Stimulated activated memory B cell treated with anti-CD40 and anti-IgM and Interleukin-4, amounts not matched to agents 10 μg/mL and 1 μg/mL and 100 μg/mL, for 72 hours (primary cell): ENCODE results near the gene VGLL3.

ENCODE experiments used
- ATAC-seq: fragments of 150-1000 bp; cut with Tn5 transposase; 2 replicates; pipeline ENCODE4 v1.10.0; 2021
- H3K27ac Mint-ChIP-seq: one replicate; pipeline ENCODE4 v1.8.0; 2022; ENCODE audit warnings: mild to moderate bottlenecking, mixed read lengths
- H3K27me3 Mint-ChIP-seq: one replicate; pipeline ENCODE4 v1.8.0; 2022; ENCODE audit warnings: mixed read lengths
- H3K36me3 Mint-ChIP-seq: one replicate; pipeline ENCODE4 v1.8.0; 2022; ENCODE audit warnings: mixed read lengths
- H3K4me1 Mint-ChIP-seq: one replicate; pipeline ENCODE4 v1.8.0; 2022; ENCODE audit warnings: mixed read lengths
- H3K4me3 Mint-ChIP-seq: one replicate; pipeline ENCODE4 v1.8.0; 2022; ENCODE audit warnings: mild to moderate bottlenecking, moderate library complexity, mixed read lengths
- H3K9me3 Mint-ChIP-seq: one replicate; pipeline ENCODE4 v1.8.0; 2022; ENCODE audit warnings: mixed read lengths

VGLL3 gene

DNA sequence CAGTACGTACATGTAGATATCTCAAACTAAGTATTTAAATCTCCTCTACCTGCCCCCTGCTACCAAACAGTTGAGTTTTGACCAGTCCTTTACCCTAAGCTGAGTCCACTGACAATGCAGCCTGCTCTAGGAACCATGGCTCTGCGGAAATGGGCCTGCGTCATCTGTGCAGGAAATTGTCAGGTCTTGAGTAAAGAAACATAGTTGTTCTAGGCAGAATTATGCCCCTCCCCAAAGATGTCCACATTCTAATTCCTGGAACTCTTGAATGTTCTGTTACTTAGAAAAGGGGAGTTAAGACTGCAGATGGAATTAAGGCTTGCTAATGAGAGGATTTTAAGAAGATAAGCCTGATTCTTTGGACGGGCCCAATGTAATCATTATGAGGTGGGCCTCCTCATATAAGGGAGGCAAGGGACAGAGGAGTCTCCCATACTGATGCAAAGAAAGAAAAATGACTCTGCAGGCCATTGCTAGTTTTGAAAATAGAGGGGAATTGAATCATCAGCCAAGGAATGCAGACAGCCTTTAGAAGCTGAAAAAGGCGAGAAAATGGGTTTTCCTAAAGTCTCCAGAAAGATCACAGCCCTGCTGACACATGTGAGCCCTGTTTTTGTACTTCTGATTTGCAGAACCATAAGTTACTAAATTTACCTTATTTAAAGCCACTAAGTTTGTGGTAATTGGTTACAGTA lies 5.5 kb upstream of the VGLL3 start:
- Mint-ChIP-seq H3K4me1 (no peaks in the 10 kb centered on the region), H3K27me3 (peaks cover 15% of the 10 kb centered on the region), H3K27ac (no peak overlapping the region), H3K36me3 (no peaks in the 10 kb centered on the region), H3K4me3 (no peak overlapping the region), H3K9me3 (peaks cover 7% of the 10 kb centered on the region)
- no peak for ATAC-seq

- H3K4me3 Mint-ChIP-seq: no peak overlapping the region
- H3K4me1 Mint-ChIP-seq: no peaks in the 10 kb centered on the region
- H3K9me3 Mint-ChIP-seq: peaks cover 7% of the 10 kb centered on the region
- H3K27ac Mint-ChIP-seq: no peak overlapping the region
- peaks cover 20% of the 10 kb centered on the region for H3K27me3 Mint-ChIP-seq
- ATAC-seq: no peak
- no peaks in the 10 kb centered on the region for H3K36me3 Mint-ChIP-seq
Observed at GRCh38 chr3:86995537-86995936, 4.6 kb upstream of the VGLL3 start.

DNA sequence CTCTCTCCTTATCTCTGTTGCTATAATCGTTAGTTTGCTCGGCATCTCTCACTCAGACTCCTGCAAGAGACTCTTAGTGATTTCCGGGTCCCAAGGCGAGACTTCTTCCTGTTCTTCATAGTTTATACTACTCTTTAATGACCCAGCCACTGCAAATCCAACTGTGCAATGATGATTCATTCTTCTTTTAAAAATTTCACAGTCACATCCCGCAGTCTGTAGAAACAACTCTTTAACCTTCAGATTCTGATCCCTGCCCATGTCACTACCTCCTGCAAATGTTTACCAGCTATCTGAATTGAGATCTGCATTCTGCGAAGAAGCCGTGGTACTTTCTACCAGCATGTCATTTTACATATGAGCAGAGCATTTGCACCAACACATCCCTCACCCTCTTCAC lies 2.8 kb upstream of the VGLL3 start:
- Mint-ChIP-seq H3K4me3 (no peak overlapping the region), H3K27ac (no peak overlapping the region), H3K27me3 (peaks cover 33% of the 10 kb centered on the region), H3K4me1 (no peaks in the 10 kb centered on the region), H3K9me3 (peaks cover 7% of the 10 kb centered on the region), H3K36me3 (no peaks in the 10 kb centered on the region)
- ATAC-seq: no peak

- Mint-ChIP-seq H3K27me3 (peaks cover 33% of the 10 kb centered on the region), H3K4me3 (no peak overlapping the region), H3K27ac (no peak overlapping the region), H3K9me3 (peaks cover 3% of the 10 kb centered on the region), H3K36me3 (no peaks in the 10 kb centered on the region), H3K4me1 (no peaks in the 10 kb centered on the region)
- ATAC-seq: no peak
Observed at GRCh38 chr3:86991840-86992435, 989 bp upstream of the VGLL3 start.

- peaks cover 33% of the 10 kb centered on the region for H3K27me3 Mint-ChIP-seq
- H3K27ac Mint-ChIP-seq: no peak overlapping the region
- ATAC-seq: no peak
- H3K36me3 Mint-ChIP-seq: no peaks in the 10 kb centered on the region
- H3K9me3 Mint-ChIP-seq: peaks cover 3% of the 10 kb centered on the region
- H3K4me3 Mint-ChIP-seq: no peak overlapping the region
- H3K4me1 Mint-ChIP-seq: no peaks in the 10 kb centered on the region
Observed at GRCh38 chr3:86991482-86991815, 500 bp upstream of the VGLL3 start.

- peak; percentile 56 for ATAC-seq
- no peak overlapping the region for H3K4me3 Mint-ChIP-seq
- peaks cover 3% of the 10 kb centered on the region for H3K9me3 Mint-ChIP-seq
- no peaks in the 10 kb centered on the region for H3K36me3 Mint-ChIP-seq
- H3K27ac Mint-ChIP-seq: no peak overlapping the region
- H3K27me3 Mint-ChIP-seq: peaks cover 33% of the 10 kb centered on the region
- no peaks in the 10 kb centered on the region for H3K4me1 Mint-ChIP-seq
Observed at GRCh38 chr3:86990012-86990733, 776 bp downstream of the VGLL3 start.

DNA sequence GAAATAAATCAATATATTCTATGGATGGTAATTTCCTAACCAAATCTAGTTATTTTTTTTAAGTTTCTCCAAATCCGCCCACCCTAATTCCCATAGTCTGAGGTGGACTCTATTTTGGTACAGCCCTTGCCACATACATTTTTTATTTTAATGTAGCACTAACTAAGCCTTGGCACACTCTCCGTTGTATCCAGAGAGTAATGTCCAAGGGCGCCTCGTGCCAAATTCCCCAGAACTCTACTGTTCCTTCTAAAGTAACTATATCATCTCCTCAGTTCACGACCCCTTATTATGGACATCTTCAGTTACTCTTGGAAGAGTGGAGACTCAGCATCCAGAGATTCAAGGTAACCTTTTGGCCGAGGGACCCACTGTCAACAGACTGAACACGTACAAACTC lies 1.3 kb downstream of the VGLL3 start:
- no peak overlapping the region for H3K27ac Mint-ChIP-seq
- H3K9me3 Mint-ChIP-seq: peaks cover 3% of the 10 kb centered on the region
- H3K4me3 Mint-ChIP-seq: no peak overlapping the region
- no peaks in the 10 kb centered on the region for H3K36me3 Mint-ChIP-seq
- ATAC-seq: no peak
- H3K4me1 Mint-ChIP-seq: no peaks in the 10 kb centered on the region
- H3K27me3 Mint-ChIP-seq: peaks cover 33% of the 10 kb centered on the region

GRCh38 chr3:86989006-86989405 lies 1.9 kb downstream of the VGLL3 start:
- no peaks in the 10 kb centered on the region for H3K36me3 Mint-ChIP-seq
- H3K27me3 Mint-ChIP-seq: peaks cover 31% of the 10 kb centered on the region
- no peak overlapping the region for H3K4me3 Mint-ChIP-seq
- ATAC-seq: no peak
- H3K9me3 Mint-ChIP-seq: peaks cover 2% of the 10 kb centered on the region
- no peak overlapping the region for H3K27ac Mint-ChIP-seq
- H3K4me1 Mint-ChIP-seq: no peaks in the 10 kb centered on the region

GRCh38 chr3:86988235-86988634 lies 2.7 kb downstream of the VGLL3 start:
- ATAC-seq: no peak
- Mint-ChIP-seq H3K4me1 (no peaks in the 10 kb centered on the region), H3K4me3 (no peak overlapping the region), H3K27me3 (peaks cover 23% of the 10 kb centered on the region), H3K9me3 (no peaks in the 10 kb centered on the region), H3K36me3 (no peaks in the 10 kb centered on the region), H3K27ac (no peak overlapping the region)

DNA sequence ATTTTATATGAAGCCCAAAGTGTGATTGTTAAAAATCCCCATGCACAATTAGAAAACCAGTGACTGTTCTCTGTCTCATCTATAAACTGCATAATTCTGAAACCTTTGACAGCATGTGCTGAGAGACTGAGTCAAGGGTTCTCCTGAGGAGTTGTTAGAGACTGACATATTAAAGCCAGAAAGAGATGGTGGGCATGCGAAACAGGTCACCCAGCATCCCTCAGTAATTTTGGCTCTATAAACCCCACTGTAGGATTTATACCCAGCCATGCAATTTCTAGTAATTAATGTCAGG lies 3.6 kb downstream of the VGLL3 start:
- Mint-ChIP-seq H3K27ac (no peak overlapping the region), H3K27me3 (peaks cover 21% of the 10 kb centered on the region), H3K9me3 (no peaks in the 10 kb centered on the region), H3K4me1 (no peaks in the 10 kb centered on the region), H3K36me3 (no peaks in the 10 kb centered on the region), H3K4me3 (no peak overlapping the region)
- no peak for ATAC-seq

GRCh38 chr3:86986671-86987420 lies 4.1 kb downstream of the VGLL3 start:
- Mint-ChIP-seq H3K27ac (no peak overlapping the region), H3K4me3 (no peak overlapping the region), H3K9me3 (no peaks in the 10 kb centered on the region), H3K36me3 (no peaks in the 10 kb centered on the region), H3K4me1 (no peaks in the 10 kb centered on the region), H3K27me3 (peaks cover 21% of the 10 kb centered on the region)
- no peak for ATAC-seq

DNA sequence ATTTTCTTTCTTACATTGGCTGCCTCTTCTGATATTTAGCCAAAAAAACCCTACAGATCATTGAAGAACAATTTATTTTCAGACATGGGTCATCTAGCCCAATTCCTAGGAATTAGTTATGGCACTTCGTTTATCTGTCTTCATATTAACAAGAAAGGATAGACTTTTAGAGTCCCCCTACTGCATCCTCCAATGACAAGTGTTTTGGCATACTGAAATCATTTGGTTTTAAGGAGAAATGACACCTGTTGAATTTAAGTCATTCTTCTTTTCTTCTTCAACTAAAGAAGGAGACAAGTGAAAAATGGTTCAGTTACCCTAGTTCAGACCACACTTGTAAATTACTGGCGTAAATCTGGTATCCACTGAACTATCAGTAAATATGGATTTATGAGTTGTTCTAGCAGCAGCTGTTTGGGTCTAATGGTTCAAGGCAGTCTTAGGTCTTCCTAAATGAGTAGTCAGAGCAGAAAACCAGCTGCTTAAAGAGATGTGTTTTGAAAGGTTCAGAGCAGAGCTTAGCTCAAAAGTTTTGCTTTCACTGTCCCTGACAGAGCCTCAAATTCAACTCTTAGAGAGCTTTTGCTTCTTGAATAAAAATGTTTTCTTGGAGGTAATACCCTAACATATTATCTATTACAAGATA lies 5.6 kb downstream of the VGLL3 start:
- no peaks in the 10 kb centered on the region for H3K36me3 Mint-ChIP-seq
- no peak overlapping the region for H3K27ac Mint-ChIP-seq
- no peaks in the 10 kb centered on the region for H3K9me3 Mint-ChIP-seq
- no peak for ATAC-seq
- no peaks in the 10 kb centered on the region for H3K4me1 Mint-ChIP-seq
- H3K4me3 Mint-ChIP-seq: no peak overlapping the region
- peaks cover 12% of the 10 kb centered on the region for H3K27me3 Mint-ChIP-seq

- Mint-ChIP-seq H3K9me3 (no peaks in the 10 kb centered on the region), H3K36me3 (no peaks in the 10 kb centered on the region), H3K4me3 (no peak overlapping the region), H3K27me3 (peaks cover 2% of the 10 kb centered on the region), H3K27ac (no peak overlapping the region), H3K4me1 (no peaks in the 10 kb centered on the region)
- no peak for ATAC-seq
Observed at GRCh38 chr3:86984271-86984670, 6.7 kb downstream of the VGLL3 start.

DNA sequence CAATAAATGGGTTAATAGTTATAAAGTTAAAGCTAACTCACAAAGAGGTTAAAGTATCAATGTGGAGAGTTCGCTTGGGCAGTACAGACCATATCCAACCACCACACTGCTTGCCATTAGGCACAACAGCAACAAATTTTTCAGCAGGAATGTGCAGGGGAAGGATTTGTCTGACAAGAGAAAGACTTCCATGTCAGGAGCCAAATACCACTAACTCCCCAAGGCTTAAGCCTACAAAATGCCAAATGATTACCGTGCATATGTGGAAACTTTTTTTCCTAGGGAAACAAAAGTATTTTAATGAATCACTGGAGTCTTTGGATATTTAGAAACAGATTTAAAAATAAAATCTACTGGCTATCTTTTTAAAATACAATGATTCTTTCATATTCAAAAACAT lies 8.1 kb downstream of the VGLL3 start:
- no peaks in the 10 kb centered on the region for H3K9me3 Mint-ChIP-seq
- no peaks in the 10 kb centered on the region for H3K36me3 Mint-ChIP-seq
- no peak overlapping the region for H3K4me3 Mint-ChIP-seq
- no peaks in the 10 kb centered on the region for H3K27me3 Mint-ChIP-seq
- ATAC-seq: no peak
- H3K4me1 Mint-ChIP-seq: no peaks in the 10 kb centered on the region
- no peak overlapping the region for H3K27ac Mint-ChIP-seq

- Mint-ChIP-seq H3K27me3 (no peaks in the 10 kb centered on the region), H3K4me1 (no peaks in the 10 kb centered on the region), H3K36me3 (no peaks in the 10 kb centered on the region), H3K9me3 (no peaks in the 10 kb centered on the region), H3K4me3 (no peak overlapping the region), H3K27ac (no peak overlapping the region)
- ATAC-seq: no peak
Observed at GRCh38 chr3:86978111-86978551, 12.8 kb downstream of the VGLL3 start.
